C4-2B (cell line): ENCODE results near the gene STAC3.

Source experiments
- CTCF ChIP-seq: fragments of 450-650 bp; conservative IDR thresholded peaks from 2 replicates; pipeline ENCODE4 v1.5.1; 2017; ENCODE audit warnings: mild to moderate bottlenecking
- ZFX ChIP-seq: fragments of 450-650 bp; IDR thresholded peaks from 2 replicates; pipeline ENCODE4 v1.6.1; 2017

- TF ChIP-seq CTCF = no peak
- no peak for TF ChIP-seq ZFX
Measured at GRCh38 chr12:57226588-57227314, 24.2 kb downstream of the STAC3 start.
